ENCODE data around the gene SMIM43. TPM values are rescaled to one million over a fixed set of nuclear protein-coding genes. Genes with fewer than 3 reads are reported as not detected.

Gene SMIM43
- total RNA-seq, 1 experiment from 2014 or later, result not detected

DNA sequence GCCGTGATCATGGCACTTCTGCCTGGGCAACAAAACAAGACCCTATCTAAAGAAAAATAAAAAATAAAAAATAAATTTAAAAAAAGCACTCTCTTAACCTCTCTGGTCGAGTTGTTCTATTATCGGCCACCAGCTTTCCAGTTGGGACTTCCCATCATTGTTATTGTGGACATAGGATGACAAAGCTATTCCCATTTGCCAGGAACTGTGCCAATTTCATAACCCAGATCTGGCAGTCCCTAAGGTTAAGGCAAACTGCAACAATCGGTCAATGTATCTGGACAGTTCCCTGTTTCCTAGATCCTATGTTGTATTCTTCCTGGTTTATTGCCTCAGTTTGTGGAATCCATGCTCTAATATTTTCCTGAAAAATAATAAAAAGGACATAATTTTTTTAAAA is 50.4 kb downstream of the SMIM43 start:
- DNase-seq (ENCODE audit: low read depth, low spot score), result no peak
- in situ Hi-C loops (cut with HindIII; ENCODE audit: low pct_unique_long_range_greater_than_20kb, low sequenced_read_pairs), result no loop called here

- DNase-seq (ENCODE audit: low read depth, low spot score), result no peak
- in situ Hi-C loops (cut with HindIII; ENCODE audit: low pct_unique_long_range_greater_than_20kb, low sequenced_read_pairs), result no loop called here
Measured at GRCh38 chr4:121712783-121713182, 52.2 kb downstream of the SMIM43 start.

DNA sequence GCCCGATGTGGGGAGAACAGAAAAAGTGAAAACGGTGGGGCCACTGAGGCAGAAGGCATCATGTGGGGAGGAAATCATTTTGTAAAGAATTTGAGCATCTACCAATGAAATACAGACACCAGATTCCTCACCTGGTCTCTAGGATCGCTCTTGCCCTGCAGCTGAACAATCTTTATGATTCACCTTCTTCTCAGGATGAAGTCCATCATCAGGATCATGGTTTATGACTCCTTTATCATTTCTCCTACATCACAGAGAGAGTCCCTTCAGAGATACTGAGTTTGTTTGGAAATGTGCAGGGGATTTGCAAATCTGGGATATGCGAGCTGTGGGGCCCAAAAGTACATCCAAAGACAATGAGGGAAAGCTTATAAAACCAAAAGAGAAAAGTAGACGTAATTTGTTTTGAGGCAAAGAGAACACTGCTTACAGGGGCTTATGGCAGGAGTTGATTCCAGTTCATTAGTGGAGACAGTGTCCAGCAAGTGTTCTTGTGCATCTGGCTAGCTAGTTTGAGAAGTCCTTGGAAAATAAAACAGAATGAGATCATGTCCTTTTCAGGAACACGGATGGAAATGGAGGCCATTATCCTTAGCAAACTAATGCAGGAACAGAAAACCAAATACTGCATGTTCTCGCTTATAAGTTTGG is 52.8 kb downstream of the SMIM43 start:
- DNase-seq (ENCODE audit: low read depth, low spot score), result no peak
- in situ Hi-C loops (cut with HindIII; ENCODE audit: low pct_unique_long_range_greater_than_20kb, low sequenced_read_pairs), result no loop called here

DNA sequence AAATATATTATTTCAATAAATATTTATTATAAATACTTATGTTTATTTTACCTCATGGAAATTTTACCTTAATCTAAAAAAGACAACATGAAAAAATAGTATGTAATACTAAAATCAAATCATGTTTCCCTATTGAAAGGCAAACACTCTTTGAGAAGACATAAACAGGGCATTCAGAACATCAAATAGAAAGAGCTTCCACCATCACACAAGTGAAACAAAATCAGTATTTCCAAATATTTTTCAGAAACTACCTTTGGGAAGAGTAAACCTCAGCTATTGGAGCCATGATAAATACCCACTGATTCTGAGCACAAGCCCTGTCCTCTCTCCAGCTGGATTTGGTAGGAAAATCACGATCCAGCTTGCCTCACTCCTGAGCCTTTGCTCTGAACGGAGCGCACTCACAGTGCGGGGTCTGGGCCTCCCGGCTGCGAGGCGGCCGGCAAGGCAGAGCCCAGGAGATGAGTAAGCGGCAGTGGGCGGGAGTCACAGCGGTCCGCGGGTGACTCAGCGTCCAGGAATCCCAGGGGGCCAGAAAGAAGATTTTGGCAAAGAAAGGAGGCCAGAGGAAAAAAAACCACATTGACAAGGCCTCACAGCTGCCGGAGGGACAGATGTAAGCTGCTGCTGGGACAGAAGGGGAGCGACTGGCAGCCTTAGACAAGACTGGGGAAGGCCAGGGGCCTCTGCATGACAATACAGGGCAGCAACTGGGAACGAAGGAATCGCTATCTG is 53.5 kb downstream of the SMIM43 start:
- in situ Hi-C loops (cut with HindIII; ENCODE audit: low pct_unique_long_range_greater_than_20kb, low sequenced_read_pairs), result no loop called here
- peak; percentile 81 for DNase-seq (ENCODE audit: low read depth, low spot score)

GRCh38 chr4:121709766-121710405 is 55.1 kb downstream of the SMIM43 start:
- DNase-seq (ENCODE audit: low read depth, low spot score), result no peak
- in situ Hi-C loops (cut with HindIII; ENCODE audit: low pct_unique_long_range_greater_than_20kb, low sequenced_read_pairs), result no loop called here

Other genes with a start within 250 kb of the SMIM43 start
- 1,224 and 1,287 TPM in 2 replicates for gene ANXA5, start 68.2 kb downstream of the SMIM43 start, total RNA-seq (2014; rRNA removed; shearing (Covaris generic))
- 31.5 and 35.5 TPM in 2 replicates for gene EXOSC9, start 36.2 kb upstream of the SMIM43 start, total RNA-seq (2014; rRNA removed; shearing (Covaris generic))
- gene CCNA2, start 58.7 kb upstream of the SMIM43 start, total RNA-seq (2014; rRNA removed; shearing (Covaris generic)), result 37.0 and 42.4 TPM in 2 replicates
- gene BBS7, start 105.3 kb upstream of the SMIM43 start, total RNA-seq (2014; rRNA removed; shearing (Covaris generic)), result 12.4 and 13.0 TPM in 2 replicates
- 0.05 TPM in 1 of 2 replicates, not detected in the other for gene TRPC3, start 186.9 kb upstream of the SMIM43 start, total RNA-seq (2014; rRNA removed; shearing (Covaris generic))